Activated gamma-delta T cell (primary cell): ENCODE measurements around the gene LIME1.
"Not testable (repeated sequence)": the region's sequence is repeated elsewhere in the genome, so short reads cannot be mapped to it uniquely, and the experiment has no call there.

Experiments
- DNase-seq: peaks from one replicate; lab custom pipeline; 2025; lab: John Stamatoyannopoulos, UW

LIME1 gene

DNA sequence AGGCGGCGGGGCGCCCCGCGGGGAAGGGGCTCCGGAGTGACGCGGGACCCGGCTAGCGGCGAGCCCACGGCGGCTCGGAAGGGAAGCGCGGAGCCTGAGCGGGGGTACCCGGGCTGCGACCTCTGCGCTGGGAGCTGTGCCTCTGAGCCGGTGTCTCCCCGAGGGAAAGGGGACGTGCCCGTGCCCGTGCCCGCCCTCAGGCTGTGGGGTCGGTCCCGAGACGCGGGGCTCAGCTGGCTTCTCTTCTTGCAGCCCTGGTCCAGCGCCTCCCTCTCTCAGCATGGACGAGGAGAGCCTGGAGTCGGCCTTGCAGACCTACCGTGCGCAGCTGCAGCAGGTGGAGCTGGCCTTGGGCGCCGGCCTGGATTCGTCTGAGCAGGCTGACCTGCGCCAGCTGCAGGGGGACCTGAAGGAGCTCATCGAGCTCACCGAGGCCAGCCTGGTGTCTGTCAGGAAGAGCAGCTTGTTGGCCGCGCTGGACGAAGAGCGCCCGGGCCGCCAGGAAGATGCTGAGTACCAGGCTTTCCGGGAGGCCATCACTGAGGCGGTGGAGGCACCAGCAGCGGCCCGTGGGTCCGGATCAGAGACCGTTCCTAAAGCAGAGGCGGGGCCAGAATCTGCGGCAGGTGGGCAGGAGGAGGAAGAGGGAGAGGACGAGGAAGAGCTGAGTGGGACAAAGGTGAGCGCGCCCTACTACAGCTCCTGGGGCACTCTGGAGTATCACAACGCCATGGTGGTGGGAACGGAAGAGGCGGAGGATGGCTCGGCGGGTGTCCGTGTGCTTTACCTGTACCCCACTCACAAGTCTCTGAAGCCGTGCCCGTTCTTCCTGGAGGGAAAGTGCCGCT lies 27.9 kb upstream of the LIME1 start:
- DNase-seq, result no peak

- no peak for DNase-seq
Measured at GRCh38 chr20:63709149-63709527, 27.3 kb upstream of the LIME1 start.

- no peak for DNase-seq
Measured at GRCh38 chr20:63711085-63711645, 25.3 kb upstream of the LIME1 start.

GRCh38 chr20:63712191-63712590 lies 24.3 kb upstream of the LIME1 start:
- DNase-seq, result no peak

- no peak for DNase-seq
Measured at GRCh38 chr20:63714858-63715257, 21.6 kb upstream of the LIME1 start.

DNA sequence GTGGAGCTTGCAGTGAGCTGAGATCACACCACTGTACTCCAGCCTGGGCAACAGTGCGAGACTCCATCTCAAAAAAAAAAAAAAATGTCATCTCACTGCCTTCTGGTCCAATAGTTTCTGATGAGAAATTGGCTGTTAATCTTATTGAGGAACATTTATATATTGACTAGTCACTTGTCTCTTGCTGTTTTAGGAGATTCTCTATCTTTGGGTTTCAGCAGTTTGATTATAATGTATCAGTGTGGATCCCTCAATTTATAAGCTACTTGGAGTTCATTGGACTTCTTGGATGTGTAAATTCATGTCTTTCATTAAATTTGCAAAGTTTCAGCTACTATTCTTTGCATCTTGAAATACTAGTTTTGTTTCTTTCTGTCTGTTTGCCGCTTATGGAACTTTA lies 17.5 kb upstream of the LIME1 start:
- DNase-seq, result no peak

DNA sequence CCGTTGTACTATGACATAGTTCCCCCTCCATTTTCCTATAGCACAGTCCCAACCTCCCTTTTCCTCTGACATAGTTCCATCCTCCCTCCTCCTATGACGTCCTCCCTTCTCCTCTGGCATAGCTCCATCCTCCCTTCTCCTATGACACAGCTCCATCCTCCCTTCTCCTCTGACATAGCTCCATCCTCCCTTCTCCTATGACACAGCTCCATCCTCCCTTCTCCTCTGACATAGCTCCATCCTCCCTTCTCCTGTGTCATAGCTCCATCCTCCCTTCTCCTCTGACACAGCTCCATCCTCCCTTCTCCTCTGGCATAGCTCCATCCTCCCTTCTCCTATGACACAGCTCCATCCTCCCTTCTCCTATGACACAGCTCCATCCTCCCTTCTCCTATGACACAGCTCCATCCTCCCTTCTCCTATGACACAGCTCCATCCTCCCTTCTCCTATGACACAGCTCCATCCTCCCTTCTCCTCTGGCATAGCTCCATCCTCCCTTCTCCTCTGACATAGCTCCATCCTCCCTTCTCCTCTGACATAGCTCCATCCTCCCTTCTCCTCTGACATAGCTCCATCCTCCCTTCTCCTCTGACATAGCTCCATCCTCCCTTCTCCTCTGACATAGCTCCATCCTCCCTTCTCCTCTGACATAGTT lies 13.4 kb upstream of the LIME1 start:
- not testable (repeated sequence) for DNase-seq

DNA sequence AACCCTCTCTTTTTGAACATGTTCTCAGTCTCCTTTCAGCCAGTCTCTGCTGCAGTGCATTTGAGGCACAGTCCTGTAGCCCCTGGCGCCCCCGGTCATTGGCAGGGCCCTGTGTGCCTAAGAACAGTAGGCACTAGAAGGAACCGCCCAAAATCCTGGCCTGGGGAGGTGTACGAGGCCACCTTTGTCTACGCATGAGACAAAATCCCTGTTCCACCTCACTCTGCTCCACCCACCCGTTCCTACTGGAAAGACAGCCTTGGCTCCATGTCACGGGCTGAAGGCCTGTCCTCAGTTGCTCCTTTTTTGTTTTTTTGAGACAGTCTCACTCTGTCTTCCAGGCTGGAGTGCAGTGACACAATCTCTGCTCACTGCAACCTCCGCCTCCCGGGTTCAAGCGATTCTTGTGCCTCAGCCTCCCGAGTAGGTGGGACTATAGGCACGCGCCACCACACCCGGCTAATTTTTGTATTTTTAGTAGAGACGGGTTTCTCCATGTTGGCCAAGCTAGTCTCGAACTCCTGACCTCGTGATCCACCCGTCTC lies 6.2 kb upstream of the LIME1 start:
- not testable (repeated sequence) for DNase-seq

GRCh38 chr20:63731410-63731809 lies 5.1 kb upstream of the LIME1 start:
- DNase-seq, result no peak

DNA sequence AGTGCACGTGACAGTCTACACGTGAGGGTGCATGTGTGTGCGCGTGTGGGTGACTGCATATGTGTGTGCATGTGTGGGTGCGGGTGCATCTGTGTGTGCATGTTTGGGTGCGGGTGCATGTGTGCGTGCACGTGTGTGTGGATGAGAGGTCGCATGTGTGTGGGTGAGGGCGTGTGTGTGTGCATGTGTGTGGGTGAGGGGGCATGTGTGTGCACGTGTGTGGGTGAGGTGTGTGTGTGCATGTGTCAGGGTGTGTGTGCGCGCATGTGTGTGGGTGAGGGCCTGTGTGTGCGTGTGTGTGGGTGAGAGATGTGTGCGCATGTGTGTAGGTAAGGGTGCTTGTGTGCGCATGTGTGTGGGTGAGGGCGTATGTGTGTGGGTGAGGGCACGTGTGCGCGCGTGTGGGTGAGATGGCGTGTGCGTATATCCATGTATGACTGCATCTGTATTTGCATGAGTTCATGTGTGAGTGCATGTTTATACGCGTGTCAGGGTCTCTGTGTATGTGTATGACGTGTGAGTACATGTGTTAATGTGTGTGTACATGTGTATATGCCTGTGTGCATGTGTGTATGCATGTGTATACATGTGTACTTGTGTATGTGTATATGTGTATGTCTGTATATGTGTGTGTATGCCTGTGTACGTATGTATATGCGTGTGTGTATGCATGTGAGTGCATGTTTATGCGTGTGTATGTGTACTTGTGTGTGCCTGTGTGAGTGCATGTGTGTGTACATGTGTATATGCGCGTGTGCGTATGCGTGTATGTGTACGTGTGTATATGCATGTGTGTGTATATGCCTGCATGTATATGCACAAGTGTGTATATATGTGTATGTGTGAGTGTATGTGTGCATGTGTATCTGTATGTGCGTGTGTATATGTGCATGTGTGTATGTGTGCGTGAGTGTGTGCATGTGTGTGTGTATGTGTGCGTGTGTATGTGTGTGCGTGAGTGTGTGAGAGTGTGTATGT lies 4.1 kb upstream of the LIME1 start:
- DNase-seq, result no peak

GRCh38 chr20:63733117-63733516 lies 3.3 kb upstream of the LIME1 start:
- no peak for DNase-seq

- DNase-seq, result no peak
Measured at GRCh38 chr20:63733579-63734081, 2.8 kb upstream of the LIME1 start.

- no peak for DNase-seq
Measured at GRCh38 chr20:63734111-63734945, 2.1 kb upstream of the LIME1 start.

DNA sequence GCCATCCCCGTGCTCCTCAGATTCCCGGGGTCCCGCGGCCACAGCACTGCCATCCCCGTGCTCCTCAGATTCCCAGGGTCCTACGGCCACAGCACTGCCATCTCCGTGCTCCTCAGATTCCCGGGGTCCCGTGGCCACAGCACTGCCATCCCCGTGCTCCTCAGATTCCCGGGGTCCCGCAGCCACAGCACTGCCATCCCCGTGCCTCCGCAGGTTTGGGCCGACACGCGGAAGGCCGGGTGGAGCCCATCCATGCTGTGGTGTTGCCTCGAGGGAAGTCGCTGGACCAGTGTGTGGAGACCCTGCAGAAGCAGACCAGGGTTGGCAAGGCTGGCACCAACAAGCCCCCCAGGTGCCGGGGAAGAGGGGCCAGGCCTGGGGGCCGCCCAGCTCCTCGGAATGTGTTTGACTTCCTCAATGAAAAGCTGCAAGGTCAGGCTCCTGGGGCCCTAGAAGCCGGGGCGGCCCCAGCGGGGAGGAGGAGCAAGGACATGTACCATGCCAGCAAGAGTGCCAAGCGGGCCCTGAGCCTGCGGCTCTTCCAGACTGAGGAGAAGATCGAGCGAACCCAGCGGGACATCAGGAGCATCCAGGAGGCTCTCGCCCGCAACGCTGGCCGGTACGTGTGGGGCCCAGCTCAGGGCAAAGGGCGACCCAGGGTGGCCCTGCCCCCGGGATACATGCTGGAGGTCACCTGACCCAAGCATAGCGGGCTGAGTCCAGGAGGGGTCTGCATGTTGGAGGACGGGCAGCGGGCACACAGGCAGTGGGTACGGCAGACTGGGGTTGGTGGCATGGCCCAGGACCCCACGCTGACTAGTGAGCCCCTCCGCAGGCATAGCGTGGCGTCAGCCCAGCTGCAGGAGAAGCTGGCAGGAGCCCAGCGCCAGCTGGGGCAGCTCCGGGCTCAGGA lies 1.3 kb upstream of the LIME1 start:
- DNase-seq, result no peak

DNA sequence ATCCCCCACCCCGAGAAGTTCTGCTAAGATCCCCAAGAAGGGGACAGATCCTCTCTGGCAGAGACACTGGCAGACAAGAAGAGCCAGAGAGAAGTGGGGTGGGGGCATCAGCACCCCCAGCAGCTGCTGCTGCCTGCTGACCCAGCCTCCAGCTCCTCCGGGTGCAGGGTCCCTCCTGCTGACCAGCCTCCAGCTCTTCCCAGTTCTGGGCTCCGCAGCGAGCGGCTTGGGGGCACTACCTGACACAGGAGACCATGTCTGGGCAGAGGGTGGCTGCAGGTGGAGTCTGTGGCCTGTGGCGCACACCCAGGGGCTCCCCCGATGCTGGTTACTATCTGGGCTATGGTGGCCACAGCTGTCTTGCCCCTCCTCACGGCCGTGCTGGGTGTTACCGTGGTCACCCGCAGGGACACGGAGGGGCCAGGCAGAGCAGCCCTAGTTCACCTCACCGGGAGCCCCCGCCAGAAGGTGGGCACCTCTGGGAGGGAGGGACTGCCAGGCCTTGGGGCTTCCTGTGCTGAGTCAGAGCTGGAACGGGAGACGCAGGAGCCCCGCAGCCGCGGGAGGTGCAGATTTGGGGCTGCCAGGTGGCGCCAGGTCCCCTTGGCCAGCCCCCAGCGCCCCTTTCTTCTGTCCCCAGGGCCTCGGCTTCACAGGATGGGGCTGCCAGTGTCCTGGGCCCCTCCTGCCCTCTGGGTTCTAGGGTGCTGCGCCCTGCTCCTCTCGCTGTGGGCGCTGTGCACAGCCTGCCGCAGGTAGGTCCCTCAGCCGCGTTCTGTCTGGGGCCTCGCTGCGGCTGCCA lies 630 bp downstream of the LIME1 start:
- DNase-seq, result peak; percentile 54

- DNase-seq, result no peak
Measured at GRCh38 chr20:63737695-63737944, 1.2 kb downstream of the LIME1 start.

- no peak for DNase-seq
Measured at GRCh38 chr20:63737945-63738686, 1.7 kb downstream of the LIME1 start.

DNA sequence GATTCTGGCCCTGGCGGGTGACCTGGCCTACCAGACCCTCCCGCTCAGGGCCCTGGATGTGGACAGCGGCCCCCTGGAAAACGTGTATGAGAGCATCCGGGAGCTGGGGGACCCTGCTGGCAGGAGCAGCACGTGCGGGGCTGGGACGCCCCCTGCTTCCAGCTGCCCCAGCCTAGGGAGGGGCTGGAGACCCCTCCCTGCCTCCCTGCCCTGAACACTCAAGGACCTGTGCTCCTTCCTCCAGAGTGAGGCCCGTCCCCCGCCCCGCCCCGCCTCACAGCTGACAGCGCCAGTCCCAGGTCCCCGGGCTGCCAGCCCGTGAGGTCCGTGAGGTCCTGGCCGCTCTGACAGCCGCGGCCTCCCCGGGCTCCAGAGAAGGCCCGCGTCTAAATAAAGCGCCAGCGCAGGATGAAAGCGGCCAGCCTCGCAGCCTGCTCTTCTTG lies 2.2 kb downstream of the LIME1 start:
- peak; percentile 51 for DNase-seq
